HG03469 (cell line): ENCODE results near the gene SLC1A2.

Source experiments
- ATAC-seq: cut with Tn5 transposase; IDR thresholded peaks from one replicate; pipeline ENCODE4 v1.9.1; 2021; ENCODE audit warnings: mild to moderate bottlenecking, moderate library complexity, moderate number of reproducible peaks; ENCODE audit not compliant: unreplicated experiment

The SLC1A2 gene

DNA sequence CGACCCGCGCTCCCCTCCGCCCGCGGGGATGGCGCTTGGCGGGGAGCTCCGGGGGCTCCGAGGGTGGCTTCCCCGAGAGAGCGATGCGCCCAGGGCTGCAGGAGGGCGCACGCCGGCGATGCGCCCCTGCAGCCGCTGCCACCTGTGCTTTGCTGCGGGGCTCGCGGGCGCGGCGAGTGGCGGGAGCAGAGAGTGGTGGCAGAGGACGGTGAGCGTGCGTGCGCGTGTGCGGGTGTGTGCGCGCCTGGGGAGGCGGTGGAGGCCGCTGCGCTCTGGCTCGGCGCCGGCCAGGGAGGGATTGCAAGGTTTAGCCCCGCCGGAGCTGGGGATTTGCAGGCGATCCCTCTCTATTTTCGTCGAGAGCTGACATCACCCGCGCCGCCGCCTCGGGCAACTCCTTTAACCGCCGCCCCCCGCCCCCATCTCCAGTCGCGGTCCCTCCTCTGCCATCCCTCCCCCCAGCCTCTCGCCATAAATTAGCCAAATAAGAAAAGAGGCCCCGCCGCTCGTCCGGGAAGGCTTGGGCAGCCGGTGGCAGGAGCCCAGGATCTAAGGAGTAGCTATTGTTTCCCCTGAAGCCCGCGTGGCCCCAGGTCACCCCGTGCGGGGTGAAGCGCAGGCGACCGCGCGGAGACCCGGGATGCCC, at the start of gene SLC1A2:
TSS of gene SLC1A2 (minus strand) at position 375 of the 646 bp plus-strand sequence. CDS start 592 bp downstream, outside the sequence.
- ATAC-seq: no peak

DNA sequence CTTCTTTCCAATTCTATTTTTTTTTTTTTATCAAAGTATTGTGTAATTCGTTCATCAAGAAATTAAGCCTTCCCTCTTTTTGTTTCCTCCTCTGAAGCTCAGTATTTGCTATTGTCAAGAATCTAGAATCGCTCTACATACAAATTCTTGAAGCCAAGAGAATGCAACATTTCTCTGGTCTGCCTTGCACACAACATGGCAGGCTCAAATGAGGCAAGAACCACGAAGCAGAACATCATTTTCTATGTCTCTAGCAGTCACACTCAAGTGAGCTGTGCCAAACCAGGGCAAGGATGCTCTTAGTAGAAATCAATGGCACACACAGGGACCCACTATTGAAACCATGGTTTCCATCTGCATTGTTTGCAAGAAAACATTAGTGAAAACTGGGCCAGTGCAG, 46.7 kb upstream of the SLC1A2 start:
- ATAC-seq: no peak

DNA sequence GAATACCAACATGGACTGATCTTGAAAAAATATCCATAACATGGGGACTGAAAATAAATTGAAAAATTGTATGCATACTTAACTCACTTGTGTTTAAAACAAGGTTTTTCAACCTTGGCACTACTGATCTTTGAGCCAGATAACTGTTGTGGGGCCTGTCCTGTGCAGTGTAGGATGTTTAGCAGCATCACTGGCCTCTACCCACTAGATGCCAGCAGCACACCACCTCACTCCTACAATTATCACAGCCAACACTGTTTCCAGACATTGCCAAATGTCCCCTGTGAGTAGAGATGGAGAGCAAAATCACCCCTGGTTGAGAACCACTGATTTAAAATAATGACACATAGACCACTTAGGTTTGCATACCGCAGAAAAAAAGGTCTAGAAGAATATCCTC, 45.0 kb upstream of the SLC1A2 start:
- no peak for ATAC-seq

DNA sequence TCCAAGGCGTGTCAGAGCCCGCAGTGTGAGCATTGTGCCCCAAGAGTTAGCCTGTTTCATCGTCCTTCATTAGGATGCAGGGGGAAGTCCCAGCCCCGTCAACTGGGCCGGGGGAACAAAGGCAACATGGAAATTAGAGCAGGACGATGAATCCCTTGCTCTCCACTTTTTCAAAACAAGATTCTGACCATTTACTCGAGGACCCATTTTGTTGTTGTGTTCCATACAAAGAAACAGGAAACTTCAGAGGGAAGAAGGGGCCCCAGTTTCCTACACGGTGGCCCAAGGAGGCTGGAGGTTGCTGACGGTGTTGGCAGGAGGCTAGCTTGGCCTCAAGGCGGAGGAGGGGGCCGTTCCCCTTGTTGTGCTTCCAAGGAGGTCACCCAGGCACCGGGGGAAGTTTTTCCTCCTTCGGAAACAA, 44.0 kb upstream of the SLC1A2 start:
- no peak for ATAC-seq

DNA sequence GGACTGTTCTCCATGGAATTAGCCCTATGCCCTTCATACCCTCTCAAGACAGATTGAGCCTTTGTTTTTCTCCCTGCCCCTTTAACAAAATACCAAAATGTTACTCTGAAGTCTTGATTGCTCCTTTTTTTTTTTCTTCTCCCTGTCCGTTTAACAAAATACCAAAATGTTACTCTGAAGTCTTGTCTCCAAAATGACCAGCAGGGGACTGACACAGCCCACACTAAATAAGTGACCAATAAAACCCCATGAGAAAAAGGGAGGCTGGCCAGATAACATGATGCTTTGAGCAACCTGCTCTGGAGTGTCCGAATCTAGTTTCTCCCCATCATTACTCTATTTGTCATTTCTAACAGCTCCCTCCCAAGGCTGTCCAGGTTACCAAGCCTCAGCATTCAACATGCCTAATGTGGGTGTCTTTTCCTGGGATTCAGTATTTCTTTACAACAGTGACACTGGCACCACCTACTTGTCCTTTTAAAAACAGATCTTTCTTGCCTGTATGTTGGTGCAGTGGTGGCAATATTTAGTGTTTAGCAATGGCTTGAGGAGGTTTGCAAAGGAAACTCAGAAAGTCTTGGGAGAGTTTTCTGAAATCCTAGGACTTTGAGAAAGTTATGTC, 42.7 kb upstream of the SLC1A2 start:
- ATAC-seq: no peak

DNA sequence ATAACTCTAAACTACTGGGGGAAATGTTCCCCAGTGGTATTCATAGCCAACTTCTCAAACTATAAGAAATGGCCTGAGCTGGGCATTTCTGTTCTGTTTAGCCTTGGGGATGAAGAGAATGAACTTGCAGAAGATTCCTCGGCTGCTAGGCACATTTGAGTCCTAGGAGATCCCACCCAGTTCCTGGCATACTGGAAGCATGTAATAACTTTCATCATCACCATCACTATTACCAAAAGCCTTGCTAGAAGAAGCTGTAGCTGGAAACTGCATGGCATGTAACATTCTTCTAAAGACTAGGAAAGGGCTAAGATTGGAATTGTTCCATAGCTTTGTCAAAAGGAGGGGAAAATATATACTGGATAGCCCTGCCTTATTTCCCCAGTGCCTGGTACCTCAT, 40.1 kb upstream of the SLC1A2 start:
- no peak for ATAC-seq

DNA sequence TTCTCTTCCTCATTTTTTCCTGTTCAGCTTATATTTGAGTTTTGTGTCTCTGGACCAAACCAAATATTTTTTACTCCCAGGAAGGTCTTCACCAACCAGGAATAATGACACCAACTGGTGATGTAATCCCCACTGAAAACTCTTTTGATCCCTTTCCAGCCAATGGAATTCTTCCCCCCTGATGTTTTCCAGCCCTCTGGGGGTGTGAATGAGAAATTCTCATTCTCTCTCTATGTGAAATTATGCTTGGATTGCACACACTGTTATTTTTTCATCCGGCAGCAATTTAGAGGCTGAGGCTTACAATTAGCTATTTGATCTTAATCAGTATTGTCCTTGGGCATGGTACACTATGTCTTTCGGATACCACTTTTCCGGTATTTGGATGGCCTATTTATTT, 39.5 kb upstream of the SLC1A2 start:
- no peak for ATAC-seq

DNA sequence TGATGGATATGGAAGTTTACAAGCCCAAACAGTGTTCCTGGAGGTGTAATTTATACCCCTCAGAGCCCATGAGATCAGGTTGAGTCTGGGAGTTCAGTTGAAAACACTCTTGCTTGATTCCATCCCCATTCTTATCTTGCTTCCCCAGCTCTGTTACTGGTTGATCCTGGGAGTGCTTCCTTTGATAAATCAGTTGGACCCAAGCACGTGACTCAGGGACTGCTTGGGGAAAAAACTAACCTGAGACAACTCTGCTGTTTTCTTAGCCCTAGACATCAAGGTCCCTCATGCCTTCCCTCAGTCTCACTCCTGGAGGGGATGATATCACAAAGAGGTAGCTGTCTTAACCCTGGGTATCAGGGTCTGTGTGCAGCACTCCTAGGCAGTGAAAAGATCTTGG, 35.0 kb upstream of the SLC1A2 start:
- no peak for ATAC-seq

DNA sequence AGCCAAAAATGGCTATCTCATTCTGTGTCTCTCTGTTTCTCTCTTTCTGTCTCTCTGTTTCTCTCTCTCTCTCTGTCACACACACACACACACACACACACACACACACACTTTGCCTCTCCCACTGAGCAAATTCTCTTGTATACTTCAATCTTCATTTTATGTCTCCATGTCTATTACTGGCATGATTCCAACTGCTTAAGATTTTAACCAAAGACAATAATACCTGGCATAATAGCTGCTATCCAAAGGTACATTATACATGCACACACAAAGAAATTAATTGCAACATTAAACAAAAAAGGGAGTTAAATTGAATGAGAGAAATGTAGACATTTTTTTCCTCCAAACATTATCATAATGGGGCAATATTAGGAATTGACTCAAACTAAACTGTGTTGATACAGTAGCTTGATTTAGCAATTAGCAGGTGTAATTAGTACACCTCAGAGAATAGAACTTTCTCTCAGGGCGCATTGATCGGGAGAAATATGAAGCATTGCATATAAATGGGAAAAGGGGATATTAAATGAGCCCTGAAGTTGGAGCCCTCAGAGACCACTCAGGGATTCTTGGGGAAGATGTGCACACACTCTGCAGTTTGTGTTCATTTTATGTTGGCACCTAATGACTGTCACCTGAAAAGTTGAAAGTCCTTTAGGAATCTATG, 17.4 kb upstream of the SLC1A2 start:
- no peak for ATAC-seq

DNA sequence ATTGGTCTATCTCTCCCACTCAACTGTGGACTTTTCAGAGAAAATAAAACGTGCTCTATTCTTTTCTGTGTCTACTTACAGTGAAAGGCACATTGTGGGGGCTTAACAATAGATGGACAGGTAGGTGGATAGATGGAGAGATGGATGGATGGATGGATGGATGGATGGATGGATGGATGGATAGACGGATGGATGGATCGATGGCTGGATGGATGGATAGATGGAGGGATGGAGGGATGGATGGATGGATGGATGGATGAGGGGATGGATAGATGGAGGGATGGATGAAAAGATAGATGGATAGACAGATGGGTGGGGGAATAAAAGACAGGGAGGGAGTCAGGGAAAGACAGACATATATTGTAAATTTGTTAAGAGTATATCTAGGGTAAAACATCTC, 14.2 kb upstream of the SLC1A2 start:
- ATAC-seq: no peak

DNA sequence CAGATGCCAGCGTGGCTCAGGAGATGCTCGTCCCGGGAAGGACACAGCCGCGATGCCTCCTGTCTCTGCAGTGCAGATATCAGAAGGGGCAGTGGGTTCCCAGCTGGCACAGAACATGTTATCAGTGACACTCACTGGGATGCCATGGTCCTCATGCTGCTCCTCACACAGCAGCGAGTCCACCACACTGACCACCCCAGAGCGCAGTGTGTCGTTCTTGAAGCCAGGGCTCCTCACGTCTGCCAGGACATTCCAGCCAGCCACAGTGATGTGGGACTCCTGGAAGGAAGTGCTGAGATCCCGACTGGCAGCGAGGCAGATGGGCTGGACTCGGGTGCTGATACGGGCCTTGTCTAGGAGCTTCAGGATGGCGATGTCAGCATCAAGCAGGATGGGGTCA, 13.1 kb upstream of the SLC1A2 start:
- ATAC-seq: no peak

DNA sequence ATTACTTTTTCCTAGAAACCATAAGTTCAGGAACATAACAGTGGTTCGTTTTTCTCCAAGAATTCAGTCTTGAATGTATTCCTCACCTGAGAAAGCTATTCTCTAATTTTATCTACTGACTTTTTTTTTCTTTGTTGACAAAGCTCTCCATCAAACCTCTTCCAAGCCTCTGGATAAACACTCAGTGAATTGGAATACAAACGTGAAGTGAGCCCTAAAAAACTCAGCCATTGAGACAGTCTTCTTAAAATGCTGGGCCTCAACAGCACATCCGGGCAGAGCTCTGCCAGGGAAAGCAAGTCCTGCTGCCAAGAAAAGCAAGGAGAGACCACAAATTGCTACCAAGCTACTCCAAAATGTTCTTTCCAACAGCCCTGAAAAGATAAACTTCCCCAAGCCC, 7.7 kb upstream of the SLC1A2 start:
- no peak for ATAC-seq

DNA sequence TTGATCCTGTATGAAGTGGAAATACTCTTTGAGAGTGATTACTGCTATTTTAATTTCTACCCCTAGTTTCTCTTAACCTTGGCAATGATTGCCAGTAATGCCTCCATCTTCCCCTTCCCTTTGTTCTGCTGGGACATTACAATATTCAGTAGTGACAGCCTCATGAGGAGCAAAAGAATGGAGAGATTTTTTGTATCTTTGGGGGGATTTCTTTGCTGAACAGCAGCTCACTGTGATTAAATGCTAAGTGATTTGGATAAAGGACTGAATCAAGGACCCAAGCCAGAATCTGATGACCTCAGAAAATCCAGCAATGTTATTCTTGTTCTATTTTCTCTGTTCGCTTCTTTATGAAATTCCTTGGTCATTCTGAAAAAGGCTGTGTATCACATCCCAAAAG, 7.0 kb upstream of the SLC1A2 start:
- no peak for ATAC-seq

DNA sequence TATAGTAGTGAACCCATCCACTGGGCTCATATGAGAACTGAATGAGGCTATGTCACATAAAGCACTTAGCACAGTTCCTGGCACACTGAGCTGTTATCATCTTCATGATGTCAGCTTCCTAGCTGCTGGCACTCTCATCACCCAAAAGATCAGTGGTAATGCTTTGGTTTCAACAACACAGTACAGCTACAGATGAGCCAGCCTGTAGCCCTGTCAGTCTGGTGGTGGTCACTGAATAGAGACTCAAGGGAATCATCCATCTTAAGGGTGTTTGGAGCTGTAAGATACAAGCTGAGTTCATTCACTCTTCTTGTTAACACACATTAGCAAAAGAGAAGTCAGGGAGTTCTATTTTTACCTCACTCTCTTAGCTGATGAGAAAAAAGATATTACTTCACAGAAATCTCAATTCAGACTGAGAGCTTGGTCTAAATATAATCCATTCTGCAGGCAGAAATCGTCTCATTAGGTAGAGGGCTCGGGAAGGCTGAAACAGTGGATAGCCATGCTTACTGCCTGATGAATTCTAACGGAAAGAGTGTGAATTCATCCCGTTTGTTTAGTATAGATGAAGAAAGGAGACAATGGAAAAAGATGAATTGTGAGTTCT, 6.3 kb upstream of the SLC1A2 start:
- ATAC-seq: no peak

DNA sequence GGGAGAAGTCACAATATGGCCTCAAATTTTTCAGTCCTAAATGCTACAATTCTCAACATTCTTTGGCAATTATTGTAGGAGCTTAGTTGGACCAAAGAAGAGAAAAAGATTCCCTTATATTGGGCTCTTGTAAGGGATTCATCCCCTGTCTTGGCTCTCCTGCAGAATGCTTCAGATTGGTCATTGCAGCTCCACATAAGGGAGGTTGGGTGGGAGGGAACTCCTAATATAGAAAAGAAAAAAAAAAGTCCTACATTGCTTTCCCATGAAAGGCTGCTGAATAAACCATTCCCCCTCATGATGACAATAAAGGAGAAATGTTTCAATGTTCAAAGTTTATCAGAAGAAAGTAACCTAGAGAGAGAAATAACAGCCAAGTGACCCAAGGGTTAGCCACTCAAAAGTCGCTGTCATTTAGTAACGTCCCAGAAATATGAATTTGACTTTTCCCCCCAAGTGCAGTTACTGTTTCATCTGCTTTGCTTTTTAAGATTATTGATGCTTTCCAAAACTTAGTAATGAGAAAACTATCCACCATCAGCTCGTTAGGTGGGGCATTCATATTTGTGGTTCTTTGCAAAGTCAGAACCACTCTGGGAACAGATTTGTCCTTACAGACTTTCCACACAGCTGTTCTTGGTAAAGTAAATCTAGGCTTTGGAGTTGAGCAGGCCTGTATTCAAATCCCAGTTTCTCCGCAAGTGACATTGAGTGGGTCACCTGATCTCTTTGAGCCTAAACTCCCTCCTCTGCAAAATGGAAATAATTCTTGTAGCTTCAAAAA, 5.0 kb upstream of the SLC1A2 start:
- ATAC-seq: no peak

DNA sequence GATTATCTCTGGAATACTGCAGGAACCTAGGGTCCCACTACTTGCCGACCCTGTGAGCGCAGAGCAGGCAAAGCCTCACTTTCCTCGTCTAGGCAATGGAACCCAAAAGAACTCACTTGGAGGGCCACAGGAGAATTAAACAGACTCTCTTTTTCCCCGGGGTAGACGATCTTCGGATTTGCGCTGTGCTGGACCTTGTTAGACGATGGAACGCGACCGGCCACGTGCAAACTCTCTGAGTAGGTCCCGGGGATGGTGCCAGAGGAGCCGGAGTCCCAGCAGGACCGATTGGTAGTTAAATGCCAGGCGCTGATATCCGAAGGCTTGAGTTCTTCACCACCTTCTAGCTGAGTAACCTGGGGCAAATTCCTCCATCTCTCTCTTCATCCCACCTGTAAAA, 1.0 kb upstream of the SLC1A2 start:
- ATAC-seq: no peak

DNA sequence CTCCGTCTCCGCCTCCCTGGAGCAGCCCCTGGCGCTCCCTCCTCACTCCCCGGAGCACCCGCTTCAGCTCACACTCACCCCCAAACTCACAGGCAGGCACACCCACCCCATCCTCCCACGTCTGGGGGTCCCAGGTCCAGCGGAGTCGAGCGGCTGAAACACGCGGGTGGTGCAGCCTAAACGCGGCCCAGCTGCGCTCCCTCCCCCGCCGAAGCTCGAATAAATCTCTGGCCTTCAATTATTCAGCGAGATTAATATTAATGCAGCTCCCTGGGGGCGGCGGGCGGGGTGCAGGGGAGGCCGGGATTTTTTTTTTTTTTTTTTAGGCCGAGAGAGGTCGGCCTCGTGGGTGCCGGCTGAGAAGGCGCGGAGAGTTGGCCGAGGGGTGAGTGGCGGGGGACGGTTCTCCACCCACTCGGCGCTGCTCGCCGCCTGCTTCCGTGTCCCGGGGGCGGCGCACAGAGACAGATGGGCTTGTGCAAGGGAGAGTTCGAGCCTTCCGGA, 524 bp upstream of the SLC1A2 start:
- no peak for ATAC-seq

DNA sequence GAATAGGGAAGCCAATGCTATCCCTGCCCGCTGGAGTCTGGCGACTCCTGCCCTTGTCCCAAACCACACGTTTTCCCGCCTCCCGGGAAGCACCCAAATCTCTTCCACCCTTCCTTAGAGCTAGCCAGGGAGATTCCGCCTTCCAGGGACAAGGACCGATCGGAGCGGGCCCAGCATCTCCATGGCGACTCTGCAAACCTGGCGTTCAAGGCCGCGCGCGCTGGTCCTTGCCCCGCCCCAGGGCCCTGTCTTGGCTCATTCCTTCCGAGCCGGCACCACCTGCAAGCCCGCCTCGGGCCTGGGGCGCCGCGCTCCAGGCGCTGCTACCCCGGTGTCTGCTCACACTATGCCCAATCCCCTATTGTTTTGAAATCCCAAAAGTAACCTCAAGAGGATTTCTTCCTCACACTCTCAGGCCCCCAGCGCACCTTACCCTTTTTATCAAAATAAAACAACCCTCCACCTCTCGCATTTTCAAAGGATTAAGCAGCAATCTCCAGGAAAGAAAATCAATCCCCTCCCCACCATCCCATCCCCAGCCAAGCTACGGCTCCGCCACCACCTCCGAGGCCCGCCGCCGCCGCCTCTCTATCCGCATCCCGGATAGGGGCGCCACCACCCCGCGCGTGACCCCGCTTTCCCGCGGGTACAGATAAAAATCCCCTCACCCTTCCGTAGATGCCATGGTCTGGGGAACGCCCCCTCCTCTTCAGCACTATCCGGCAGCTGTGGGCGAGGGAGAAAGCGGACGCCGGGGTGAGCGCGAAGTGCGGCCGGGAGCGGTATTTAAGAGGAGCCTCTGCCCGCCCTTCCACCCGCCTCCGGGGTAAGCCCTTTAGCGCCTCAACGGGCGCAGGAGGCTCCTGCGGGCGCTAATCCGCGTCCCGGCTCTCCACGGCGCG, 825 bp downstream of the SLC1A2 start:
- ATAC-seq: no peak

DNA sequence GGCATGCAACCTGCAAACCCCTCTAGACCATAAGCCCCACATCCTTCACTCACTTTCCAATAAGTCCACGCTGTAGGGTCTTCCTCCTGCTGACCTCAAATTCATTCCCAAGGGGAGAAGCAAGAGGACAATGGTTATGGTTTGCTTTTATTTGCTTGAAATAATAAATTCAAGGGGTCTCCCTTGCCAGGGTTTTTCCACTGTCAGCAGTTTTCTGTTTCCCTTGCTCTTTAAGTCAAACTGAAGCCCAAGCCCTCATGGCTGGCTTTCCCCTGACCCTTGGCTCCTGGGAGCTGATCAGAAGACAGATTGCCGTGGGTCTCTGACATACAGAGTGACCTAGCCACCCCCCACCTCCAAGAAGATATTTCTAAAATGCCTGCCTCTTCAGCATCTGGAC, 3.9 kb downstream of the SLC1A2 start:
- ATAC-seq: no peak

DNA sequence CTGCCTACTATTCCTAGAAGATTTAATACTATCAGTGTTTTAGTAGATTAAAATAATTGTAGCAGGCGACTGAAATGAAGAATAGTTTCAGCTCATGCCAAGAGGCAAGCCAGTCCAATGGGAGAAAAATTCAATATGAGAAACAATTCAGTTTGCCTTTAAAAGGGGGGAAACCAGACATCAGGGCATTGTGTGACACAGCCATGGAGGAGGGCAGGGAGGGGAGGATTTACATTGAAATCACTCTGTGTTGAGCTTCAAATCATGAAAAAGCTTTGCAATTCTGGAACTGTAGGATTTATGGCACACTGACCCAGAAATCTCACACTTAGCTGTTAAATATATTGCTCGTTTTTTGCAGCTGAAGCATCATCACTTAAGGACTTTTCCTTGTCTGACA, 4.6 kb downstream of the SLC1A2 start:
- no peak for ATAC-seq
